Liver (tissue), 9 donors: ENCODE data around the gene FBN1. TPM values are rescaled to one million over a fixed set of nuclear protein-coding genes. Genes with fewer than 3 reads are reported as not detected.

Source experiments
- DNase-seq: peaks from one replicate; pipeline ENCODE4 v3.0.0-alpha.2; 2017; ENCODE audit warnings: low spot score
- H3K27ac ChIP-seq, 2 donors: one replicate each; pipeline ENCODE4 v1.7.0; 2013; ENCODE audit warnings: inconsistent platforms in 2 of 2, low read length in 2 of 2, control low read depth in 1 of 2, low read depth in 1 of 2, mild to moderate bottlenecking in 1 of 2
- H3K27me3 ChIP-seq, 4 donors: one replicate each; pipeline versions ENCODE4 v1.6.1 to v1.7.0; 2013; ENCODE audit warnings: low read length in 3 of 4, inconsistent platforms in 1 of 4, mild to moderate bottlenecking in 1 of 4, moderate library complexity in 1 of 4; ENCODE audit not compliant: control insufficient read depth in 4 of 4, insufficient read depth in 4 of 4
- H3K36me3 ChIP-seq, 4 donors: one replicate each; pipeline versions ENCODE4 v1.6.1 to v1.7.0; 2013; ENCODE audit warnings: low read length in 3 of 4, mild to moderate bottlenecking in 3 of 4, low read depth in 1 of 4, moderate library complexity in 1 of 4; ENCODE audit not compliant: control insufficient read depth in 4 of 4, insufficient read depth in 3 of 4
- H3K4me1 ChIP-seq, 4 donors: one replicate each; pipeline versions ENCODE4 v1.6.1 to v1.7.0; 2013; ENCODE audit warnings: low read length in 3 of 4, mild to moderate bottlenecking in 3 of 4, moderate library complexity in 1 of 4; ENCODE audit not compliant: control insufficient read depth in 4 of 4, insufficient read depth in 4 of 4
- H3K4me3 ChIP-seq, 3 donors: one replicate each; pipeline versions ENCODE4 v1.6.1 to v1.7.0; 2013; ENCODE audit warnings: low read length in 3 of 3, control low read depth in 1 of 3, low read depth in 1 of 3, mild to moderate bottlenecking in 1 of 3
- H3K9ac ChIP-seq, 2 donors: one replicate each; pipeline ENCODE4 v1.7.0; 2013; ENCODE audit warnings: low read length in 2 of 2, mild to moderate bottlenecking in 2 of 2, moderate library complexity in 2 of 2, control low read depth in 1 of 2, low read depth in 1 of 2
- H3K9me3 ChIP-seq, 4 donors: one replicate each; pipeline versions ENCODE4 v1.6.1 to v1.7.0; 2013; ENCODE audit warnings: low read length in 3 of 4; ENCODE audit not compliant: control insufficient read depth in 4 of 4
- CTCF ChIP-seq: fragments of 150-350 bp; IDR thresholded peaks from 2 replicates; pipeline ENCODE4 v1.5.1; 2017; ENCODE audit warnings: improper control_type of control experiment, low read depth, low read length; ENCODE audit not compliant: missing input control
- EGR1 ChIP-seq, 2 donors: IDR thresholded peaks; 2 replicates each; pipeline ENCODE4 v1.6.1; 2016 to 2018; ENCODE audit warnings: antibody characterized with exemption in 2 of 2, low read depth in 2 of 2
- FOXA1 ChIP-seq: IDR thresholded peaks from 2 replicates; pipeline ENCODE4 v1.6.1; 2016; ENCODE audit warnings: antibody characterized with exemption
- FOXA2 ChIP-seq: IDR thresholded peaks from 2 replicates; pipeline ENCODE4 v1.6.1; 2016; ENCODE audit warnings: antibody characterized with exemption
- GABPA ChIP-seq, 2 donors: IDR thresholded peaks in 1 of 2; conservative IDR thresholded peaks in 1 of 2; 2 replicates each; pipeline ENCODE4 v1.6.1; 2016; ENCODE audit warnings: antibody characterized with exemption in 2 of 2, mild to moderate bottlenecking in 1 of 2, moderate library complexity in 1 of 2
- HNF4A ChIP-seq, 2 donors: conservative IDR thresholded peaks; 2 replicates each; pipeline ENCODE4 v1.6.1; 2016; ENCODE audit warnings: antibody characterized with exemption in 2 of 2, mild to moderate bottlenecking in 2 of 2
- HNF4G ChIP-seq: IDR thresholded peaks from 2 replicates; pipeline ENCODE4 v1.6.1; 2016; ENCODE audit warnings: antibody characterized with exemption
- JUND ChIP-seq, 2 donors: IDR thresholded peaks; 2 replicates each; pipeline ENCODE4 v1.6.1; 2016; ENCODE audit warnings: antibody characterized with exemption in 2 of 2
- NR2F2 ChIP-seq: IDR thresholded peaks from 2 replicates; pipeline ENCODE4 v1.6.1; 2016; ENCODE audit warnings: antibody characterized with exemption
- RAD21 ChIP-seq, 2 donors: IDR thresholded peaks; 2 replicates each; pipeline ENCODE4 v1.6.1; 2016; ENCODE audit warnings: antibody characterized with exemption in 2 of 2, mild to moderate bottlenecking in 2 of 2
- RXRA ChIP-seq, 2 donors: IDR thresholded peaks; 2 replicates each; pipeline ENCODE4 v1.6.1; 2017 to 2018; ENCODE audit warnings: antibody characterized with exemption in 2 of 2, mild to moderate bottlenecking in 1 of 2
- SP1 ChIP-seq: IDR thresholded peaks from 2 replicates; pipeline ENCODE4 v1.6.1; 2018; ENCODE audit warnings: antibody characterized with exemption, mild to moderate bottlenecking
- TAF1 ChIP-seq: conservative IDR thresholded peaks from 2 replicates; pipeline ENCODE4 v1.6.1; 2016; ENCODE audit warnings: antibody characterized with exemption, mild to moderate bottlenecking
- YY1 ChIP-seq: IDR thresholded peaks from 2 replicates; pipeline ENCODE4 v1.6.1; 2016; ENCODE audit warnings: antibody characterized with exemption, mild to moderate bottlenecking
- WGBS: extraction: QIAGEN DNeasy Blood & Tissue Kit; methylation state at CpG from one replicate; pipeline ENCODE4 v1.1.7; 2013; 5-methylcytosine and 5-hydroxymethylcytosine counted together
- polyA plus RNA-seq, 2 donors: library from polyadenylated mRNA; stranded (reverse) in 1 of 2; unstranded in 1 of 2; fragments of 200-250 nt in 1 of 2; fragments of >200 nt in 1 of 2; fragmentation: Nextera tagmentation in 1 of 2; extraction: Ambion mirVana in 1 of 2; gene quantifications; one replicate each; pipeline versions ENCODE4 v1.2.1 to v1.2.3, GENCODE V29; 2013 to 2015
- total RNA-seq, 2 donors: library from RNA; depleted of rRNA; stranded (reverse); fragments of >200 nt; gene quantifications; one replicate each; pipeline ENCODE4 v1.2.3, GENCODE V29; 2014
- TF ChIP-seq, protein P1 (sequence below): IDR thresholded peaks from 2 replicates; pipeline ENCODE4 v1.6.1; 2016; ENCODE audit warnings: antibody characterized with exemption
- TF ChIP-seq, protein P2 (sequence below): IDR thresholded peaks from 2 replicates; pipeline ENCODE4 v1.6.1; 2016; ENCODE audit warnings: antibody characterized with exemption
- TF ChIP-seq, protein P3 (sequence below): IDR thresholded peaks from 2 replicates; pipeline ENCODE4 v1.6.1; 2016; ENCODE audit warnings: antibody characterized with exemption
- TF ChIP-seq, protein P4 (sequence below): IDR thresholded peaks from 2 replicates; pipeline ENCODE4 v1.6.1; 2016; ENCODE audit warnings: antibody characterized with exemption, mild to moderate bottlenecking
- donor health status: healthy.
- donor health status: healthy.
- donor health status: healthy.
- donor health status: healthy.
- donor health status: healthy.

Gene FBN1
- total and polyA plus RNA-seq, 4 donors, result 1.3 to 20.1 (median 12.4) TPM

DNA sequence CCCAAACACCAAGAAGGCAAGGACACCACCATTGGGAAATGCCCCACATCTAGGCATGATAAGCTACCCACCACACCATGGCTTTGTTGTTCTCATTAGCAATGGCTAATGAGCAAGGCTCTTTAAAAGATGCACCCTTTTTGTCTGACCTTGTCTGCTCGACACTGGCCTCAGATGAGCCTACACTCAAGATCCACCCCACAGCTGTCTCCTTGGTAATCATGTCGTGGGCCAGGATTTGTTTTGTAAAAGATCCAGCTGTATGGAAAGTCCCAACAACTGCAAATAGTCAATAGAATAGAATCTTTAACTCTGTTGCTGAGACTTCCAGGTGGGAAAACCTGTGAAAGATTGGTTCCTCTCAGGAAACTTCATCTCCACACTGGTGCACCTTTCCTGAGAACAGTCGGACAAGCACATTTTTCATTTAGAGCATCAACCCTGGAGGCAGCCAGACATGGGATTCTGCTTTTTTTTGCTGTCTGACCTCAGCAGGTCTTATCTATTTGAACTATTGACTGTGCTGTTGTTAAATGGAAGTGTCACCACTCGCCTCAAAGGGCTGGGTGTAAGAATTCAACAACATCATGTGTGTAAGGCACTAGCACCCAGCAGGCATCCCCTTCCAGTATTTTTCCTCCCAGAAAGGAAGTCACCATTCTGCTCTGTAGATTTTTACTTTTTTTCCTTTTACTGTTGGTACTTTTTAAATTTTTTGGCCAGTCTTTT is 278.8 kb downstream of the FBN1 start:
- no peak for DNase-seq
- H3K27ac ChIP-seq, result no peak overlapping the region
- no peak overlapping the region for H3K9ac ChIP-seq
- no peaks in the 10 kb centered on the region for H3K4me1 ChIP-seq
- no peak overlapping the region for H3K4me3 ChIP-seq
- H3K27me3 ChIP-seq, result no peaks in the 10 kb centered on the region
- no peaks in the 10 kb centered on the region for H3K9me3 ChIP-seq
- WGBS, result 35% methylated on average over 4 of the region's 4 CpGs
- H3K36me3 ChIP-seq, result no peaks in the 10 kb centered on the region
- TF ChIP-seq SP1, result no peak
- TF ChIP-seq, protein P1, sequence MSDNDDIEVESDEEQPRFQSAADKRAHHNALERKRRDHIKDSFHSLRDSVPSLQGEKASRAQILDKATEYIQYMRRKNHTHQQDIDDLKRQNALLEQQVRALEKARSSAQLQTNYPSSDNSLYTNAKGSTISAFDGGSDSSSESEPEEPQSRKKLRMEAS, result no peak
- no peak for TF ChIP-seq HNF4G
- no peak for TF ChIP-seq CTCF
- TF ChIP-seq, protein P2, sequence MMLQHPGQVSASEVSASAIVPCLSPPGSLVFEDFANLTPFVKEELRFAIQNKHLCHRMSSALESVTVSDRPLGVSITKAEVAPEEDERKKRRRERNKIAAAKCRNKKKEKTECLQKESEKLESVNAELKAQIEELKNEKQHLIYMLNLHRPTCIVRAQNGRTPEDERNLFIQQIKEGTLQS, result no peak
- no peak for TF ChIP-seq JUND (IDR thresholded peaks at IDR 0.05)
- TF ChIP-seq, protein P3, sequence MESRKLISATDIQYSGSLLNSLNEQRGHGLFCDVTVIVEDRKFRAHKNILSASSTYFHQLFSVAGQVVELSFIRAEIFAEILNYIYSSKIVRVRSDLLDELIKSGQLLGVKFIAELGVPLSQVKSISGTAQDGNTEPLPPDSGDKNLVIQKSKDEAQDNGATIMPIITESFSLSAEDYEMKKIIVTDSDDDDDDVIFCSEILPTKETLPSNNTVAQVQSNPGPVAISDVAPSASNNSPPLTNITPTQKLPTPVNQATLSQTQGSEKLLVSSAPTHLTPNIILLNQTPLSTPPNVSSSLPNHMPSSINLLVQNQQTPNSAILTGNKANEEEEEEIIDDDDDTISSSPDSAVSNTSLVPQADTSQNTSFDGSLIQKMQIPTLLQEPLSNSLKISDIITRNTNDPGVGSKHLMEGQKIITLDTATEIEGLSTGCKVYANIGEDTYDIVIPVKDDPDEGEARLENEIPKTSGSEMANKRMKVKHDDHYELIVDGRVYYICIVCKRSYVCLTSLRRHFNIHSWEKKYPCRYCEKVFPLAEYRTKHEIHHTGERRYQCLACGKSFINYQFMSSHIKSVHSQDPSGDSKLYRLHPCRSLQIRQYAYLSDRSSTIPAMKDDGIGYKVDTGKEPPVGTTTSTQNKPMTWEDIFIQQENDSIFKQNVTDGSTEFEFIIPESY, result no peak
- TF ChIP-seq YY1, result no peak
- no peak for TF ChIP-seq RXRA (IDR thresholded peaks at IDR 0.05)
- no peak for TF ChIP-seq RAD21 (IDR thresholded peaks at IDR 0.05)
- no peak for TF ChIP-seq FOXA1
- no peak for TF ChIP-seq GABPA (IDR thresholded peaks at IDR 0.05 in 1 of 2, conservative IDR thresholded peaks at IDR 0.05 in 1 of 2)
- TF ChIP-seq, protein P4, sequence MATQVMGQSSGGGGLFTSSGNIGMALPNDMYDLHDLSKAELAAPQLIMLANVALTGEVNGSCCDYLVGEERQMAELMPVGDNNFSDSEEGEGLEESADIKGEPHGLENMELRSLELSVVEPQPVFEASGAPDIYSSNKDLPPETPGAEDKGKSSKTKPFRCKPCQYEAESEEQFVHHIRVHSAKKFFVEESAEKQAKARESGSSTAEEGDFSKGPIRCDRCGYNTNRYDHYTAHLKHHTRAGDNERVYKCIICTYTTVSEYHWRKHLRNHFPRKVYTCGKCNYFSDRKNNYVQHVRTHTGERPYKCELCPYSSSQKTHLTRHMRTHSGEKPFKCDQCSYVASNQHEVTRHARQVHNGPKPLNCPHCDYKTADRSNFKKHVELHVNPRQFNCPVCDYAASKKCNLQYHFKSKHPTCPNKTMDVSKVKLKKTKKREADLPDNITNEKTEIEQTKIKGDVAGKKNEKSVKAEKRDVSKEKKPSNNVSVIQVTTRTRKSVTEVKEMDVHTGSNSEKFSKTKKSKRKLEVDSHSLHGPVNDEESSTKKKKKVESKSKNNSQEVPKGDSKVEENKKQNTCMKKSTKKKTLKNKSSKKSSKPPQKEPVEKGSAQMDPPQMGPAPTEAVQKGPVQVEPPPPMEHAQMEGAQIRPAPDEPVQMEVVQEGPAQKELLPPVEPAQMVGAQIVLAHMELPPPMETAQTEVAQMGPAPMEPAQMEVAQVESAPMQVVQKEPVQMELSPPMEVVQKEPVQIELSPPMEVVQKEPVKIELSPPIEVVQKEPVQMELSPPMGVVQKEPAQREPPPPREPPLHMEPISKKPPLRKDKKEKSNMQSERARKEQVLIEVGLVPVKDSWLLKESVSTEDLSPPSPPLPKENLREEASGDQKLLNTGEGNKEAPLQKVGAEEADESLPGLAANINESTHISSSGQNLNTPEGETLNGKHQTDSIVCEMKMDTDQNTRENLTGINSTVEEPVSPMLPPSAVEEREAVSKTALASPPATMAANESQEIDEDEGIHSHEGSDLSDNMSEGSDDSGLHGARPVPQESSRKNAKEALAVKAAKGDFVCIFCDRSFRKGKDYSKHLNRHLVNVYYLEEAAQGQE, result no peak
- no peak for TF ChIP-seq NR2F2
- no peak for TF ChIP-seq TAF1
- no peak for TF ChIP-seq HNF4A (conservative IDR thresholded peaks at IDR 0.05)
- no peak for TF ChIP-seq FOXA2
- TF ChIP-seq EGR1 (IDR thresholded peaks at IDR 0.05; ENCODE audit: low read depth in 2 of 2), result no peak
